ENCODE results near the gene MAS1L.

Gene MAS1L

DNA sequence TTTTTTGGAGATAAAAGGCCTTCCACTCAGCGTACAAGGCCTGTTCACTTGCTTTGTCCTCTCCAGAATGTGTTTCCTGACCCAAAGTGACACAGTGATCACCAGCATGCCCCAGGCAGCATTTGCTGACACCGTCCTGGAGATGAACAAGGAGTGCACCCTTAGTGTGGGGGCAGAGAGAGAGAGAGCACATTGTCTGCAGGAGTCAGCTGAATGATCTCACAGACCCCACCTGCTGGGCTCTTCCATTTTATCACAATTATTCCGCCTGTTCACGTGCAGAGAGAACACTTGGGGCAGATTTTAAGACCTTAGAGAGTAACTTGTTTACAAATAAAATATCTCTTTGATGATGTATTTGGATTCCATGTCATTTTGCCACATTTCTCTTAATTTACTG lies 22.4 kb upstream of the MAS1L start:
- peak; percentile 45 for DNase-seq

DNA sequence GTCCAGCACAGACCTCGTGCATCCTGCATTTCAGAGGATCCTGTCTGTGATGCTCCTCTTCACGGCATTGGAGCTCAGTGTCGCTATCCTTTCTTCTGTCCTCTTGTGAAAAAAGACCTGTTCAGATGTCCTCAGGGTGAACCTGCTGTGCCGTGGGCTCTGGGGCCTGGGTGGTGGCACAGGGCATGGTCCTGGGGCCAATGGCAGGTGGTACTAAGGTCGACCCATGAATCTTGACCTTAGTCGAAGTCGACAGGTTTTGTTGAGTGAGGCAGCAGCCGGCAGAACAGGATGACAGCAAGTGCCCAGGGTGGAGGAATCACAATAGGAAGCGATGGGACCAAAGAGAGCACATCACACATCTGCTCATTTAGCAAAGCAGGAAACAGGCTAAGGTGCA lies 22.0 kb upstream of the MAS1L start:
- no peak for DNase-seq

DNA sequence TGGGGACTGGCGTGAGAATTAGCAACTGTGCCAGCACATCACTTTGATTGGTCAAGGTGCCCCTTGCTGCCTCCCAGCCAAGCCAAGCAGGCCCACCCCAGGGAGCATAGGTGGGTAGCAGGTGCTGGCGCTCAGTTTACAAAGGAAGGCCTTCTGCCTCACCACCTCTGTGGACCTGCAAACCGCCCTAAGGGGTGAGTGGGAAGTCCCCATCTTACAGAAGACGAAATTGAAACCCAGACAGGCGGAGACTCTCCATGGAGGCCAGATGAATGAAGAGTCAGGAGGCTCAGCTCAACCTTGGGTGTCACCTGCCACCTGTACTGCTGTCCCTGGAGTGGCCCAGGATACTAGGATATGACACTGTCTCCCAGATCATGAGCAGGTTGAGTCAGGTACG lies 21.5 kb upstream of the MAS1L start:
- DNase-seq: no peak

DNA sequence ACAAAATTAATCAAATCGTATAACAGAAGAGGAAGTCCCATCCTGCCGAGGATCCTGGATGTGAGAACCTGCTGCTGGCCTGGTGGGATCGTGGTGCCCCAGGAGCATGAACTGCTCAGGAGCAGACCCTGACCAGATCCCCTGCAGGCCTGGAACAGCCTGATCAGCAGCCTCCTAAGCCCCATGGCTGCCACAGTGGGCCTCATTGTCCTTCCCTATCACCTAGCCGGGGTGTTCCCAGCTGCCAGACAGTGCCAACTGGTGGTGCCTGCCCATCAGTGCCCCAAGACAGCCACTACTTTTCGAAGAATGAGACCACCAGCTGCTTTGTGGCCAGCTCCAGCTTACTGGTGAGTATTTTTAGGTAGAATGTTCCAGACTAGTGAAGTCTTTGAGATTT lies 19.6 kb upstream of the MAS1L start:
- DNase-seq: no peak

DNA sequence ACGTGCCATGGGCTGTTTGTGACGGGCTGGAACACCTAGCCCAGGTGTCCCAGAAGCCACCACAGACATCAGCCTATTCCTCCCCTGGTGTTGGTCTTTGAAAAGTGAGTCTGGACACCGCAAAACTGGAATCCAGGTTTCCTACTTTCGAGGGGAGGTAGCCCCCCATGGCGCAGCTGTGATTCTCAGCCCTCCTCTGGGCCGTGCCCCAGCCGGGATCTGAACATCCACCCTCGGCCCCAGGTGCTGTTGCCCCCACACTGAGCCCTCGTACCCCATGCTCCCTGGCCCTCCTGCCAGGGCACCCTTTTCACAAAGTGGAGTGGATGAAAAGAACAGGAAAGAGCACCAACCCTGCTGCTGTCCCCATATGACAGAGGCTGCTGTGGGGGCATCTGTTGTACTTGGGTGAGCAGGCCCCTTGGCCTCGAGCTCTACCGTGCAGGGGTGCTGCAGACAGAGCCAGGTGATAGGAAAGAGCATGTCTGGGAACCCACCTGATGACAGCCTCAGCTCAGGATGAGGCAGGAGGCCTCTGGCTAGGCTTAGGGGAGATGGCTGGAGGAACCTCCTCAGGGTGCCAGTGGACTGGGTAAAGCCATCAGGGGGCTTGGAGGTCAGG lies 18.8 kb upstream of the MAS1L start:
- DNase-seq: no peak

DNA sequence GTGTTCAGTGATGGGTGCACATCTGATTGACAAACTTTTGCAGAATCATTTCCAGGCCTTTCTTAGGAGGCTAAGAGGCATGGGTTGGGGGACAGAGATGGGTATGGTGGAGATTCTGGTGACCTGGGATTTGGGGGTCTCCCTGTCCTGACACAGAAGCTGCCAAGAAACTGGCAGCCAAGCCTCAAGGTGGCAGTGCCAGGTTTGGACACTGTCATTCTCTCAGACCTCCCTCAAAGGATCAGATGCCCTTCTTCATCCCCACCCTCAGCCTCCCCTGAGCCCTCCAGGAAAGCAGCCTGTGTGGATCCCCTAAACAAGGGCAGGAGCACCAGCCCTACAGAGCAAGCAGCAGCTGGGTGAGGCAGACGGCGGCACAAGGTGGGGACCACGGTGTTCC lies 18.1 kb upstream of the MAS1L start:
- DNase-seq: no peak

DNA sequence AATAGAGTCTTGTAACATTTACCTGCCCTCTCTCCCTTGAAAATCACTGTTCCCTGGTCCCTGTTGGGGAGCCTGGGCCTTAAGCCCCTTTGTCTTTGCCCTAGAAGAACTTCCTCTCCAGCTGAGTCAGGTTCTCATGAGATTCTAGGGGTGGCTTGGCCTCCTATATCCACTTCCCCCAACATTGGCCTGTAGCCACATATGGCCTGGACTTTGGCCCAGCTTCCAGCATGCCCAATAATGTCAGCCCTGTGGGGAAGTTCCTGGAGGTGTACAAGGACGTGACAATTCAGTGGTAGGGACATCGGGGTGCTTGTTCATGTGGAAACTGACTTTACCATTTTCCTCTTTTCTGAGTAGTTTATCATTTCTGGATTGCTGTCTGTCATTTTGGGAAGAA lies 17.2 kb upstream of the MAS1L start:
- DNase-seq: no peak

DNA sequence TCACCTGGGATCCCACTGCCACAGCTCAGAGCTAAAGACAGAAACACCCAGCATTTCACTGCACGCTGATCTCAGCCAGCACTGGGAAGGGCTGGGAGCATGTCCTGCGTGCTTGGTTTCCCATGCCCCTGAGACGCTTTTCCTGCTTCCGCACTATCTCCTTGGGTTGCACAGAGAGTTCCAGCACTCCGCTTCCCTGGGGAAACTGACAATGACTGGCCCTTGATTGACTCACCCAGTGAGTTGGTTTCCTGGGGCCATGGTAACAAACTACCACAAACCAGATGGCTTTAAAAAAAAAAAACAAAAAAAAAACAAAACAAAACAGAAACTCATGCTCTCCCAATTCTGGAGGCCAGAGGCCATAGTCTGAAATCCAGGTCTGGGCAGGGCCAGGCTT lies 14.8 kb upstream of the MAS1L start:
- no peak for DNase-seq

DNA sequence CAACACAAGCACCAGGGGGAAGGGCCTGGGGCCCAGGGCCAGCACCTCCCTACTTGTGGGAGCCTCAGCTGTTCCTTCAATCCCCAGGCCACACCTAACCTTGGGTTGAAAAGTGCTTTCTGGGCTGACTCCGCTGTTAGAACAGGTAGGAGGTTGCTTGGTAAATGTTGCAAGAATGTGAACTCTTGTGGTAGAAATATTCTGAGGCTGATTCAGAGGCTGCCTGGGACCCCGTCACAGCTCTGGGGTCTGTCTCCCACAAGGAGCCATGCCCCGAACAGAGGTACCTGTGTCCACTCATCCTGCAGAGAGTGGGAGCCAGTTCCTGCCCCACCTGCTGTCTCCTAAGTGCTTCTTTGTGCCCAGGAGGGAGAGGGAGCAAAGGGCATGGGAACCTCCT lies 14.4 kb upstream of the MAS1L start:
- DNase-seq: no peak

DNA sequence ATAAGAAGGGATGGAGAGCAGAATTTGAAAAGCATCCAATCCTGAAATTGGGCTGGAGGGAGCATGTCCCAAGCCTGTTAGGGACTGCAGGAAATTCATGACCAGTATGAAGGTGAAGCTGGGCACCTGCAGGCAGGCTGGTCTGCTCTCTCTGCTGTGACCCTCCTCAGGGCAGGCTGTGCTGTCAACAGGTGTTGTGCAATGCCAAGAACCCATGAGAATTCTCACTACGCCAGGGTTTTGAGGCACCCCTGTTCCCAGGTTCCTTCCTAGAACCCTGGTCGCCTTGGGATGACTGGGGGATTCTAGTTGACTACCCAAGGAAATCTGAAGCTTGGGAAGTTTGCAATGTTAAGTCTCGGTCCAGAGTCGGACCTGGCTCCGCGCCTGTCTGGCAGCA lies 13.3 kb upstream of the MAS1L start:
- no peak for DNase-seq

DNA sequence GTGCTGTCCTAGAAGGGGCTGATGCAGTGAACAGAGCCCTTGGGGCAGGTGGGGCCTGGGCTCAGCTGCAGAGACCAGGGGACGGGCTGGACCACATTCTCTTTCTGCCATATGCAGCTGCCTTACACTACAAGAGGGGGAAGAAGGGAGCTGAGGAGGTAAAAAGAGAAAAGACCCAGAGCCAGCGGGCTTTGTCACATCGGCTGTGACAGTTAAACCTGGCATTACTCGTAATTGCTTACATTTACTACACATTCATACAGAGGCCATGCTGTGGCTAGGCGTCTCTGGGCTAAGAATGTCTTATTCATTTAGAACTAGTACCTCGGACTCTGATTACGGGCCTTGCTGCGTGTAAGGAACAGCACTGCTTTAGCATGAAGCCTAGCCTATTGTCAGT lies 12.8 kb upstream of the MAS1L start:
- no peak for DNase-seq

DNA sequence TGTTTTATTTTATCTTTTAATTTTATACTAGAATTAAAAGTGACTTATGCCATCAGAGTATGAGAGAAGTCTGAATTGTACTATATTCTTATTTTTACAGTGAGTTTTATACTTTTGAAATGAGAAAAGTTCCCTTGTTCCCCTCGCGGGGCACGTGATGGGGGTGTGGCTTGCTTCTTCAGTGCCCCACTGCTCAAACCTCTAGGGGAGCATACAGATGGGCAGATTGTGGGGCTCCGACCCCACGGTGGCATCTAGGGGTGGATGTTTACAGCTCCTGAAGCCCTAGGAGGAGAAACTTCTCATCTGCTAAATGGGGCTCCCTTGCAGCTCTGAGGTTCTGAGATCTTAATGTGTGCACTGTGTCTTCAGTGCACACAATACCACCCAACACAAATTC lies 11.9 kb upstream of the MAS1L start:
- no peak for DNase-seq

DNA sequence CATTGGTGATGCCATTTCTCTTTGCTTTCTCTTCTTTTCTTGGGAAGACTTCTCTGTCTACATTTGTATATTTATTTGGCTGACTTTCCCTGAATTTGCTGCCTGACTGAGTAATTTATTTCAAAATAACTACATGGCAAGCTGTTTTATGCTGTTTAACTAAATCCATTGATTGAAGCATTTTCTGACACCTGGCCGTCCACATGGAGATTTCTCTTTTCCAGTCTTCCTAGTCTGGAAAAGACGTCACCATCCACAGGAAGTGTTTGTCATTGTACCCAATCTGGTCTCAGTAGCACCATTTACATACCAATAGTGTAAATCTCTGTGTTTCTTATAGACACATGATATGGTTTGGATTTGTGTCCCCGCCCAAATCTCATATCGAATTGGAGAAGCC lies 9.2 kb upstream of the MAS1L start:
- no peak for DNase-seq

DNA sequence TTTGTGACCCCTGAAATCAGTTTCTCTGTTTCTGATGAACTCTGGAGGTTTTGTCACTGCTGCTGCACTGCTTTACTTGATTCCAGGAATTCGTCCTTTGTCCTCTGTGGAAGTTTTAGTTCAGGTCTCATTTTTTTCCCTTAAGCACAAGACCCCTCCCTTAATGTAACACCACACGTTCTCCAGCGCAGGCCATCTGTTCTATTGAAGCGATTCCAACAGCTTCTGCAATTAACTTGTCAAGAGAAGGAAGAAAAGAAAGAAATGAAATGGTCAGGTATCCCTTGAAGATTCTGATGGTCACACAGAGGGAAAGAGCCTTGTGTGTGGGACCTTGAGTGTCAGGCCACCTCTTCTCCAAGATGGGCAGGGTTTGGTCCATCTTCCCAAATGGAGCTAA lies 7.8 kb upstream of the MAS1L start:
- DNase-seq: no peak

DNA sequence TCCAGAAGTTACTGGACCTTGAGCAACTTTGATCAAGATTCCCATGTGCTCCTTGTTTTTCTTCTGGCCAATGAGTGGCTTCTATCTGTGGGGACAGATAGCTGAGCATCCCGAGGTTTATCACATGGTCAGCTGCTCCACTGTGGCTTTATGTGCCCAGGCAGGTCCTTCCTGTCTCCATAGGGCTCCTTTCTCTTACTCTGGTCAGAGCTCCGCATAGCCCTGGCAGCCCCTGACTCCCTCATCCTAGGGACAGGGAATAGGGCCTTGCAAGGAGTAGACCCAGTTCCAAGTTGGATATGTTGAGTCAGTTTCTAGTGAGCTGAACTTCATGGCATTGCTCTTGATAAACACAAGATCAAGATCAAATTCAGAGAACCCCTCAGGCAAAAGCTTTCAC lies 6.4 kb upstream of the MAS1L start:
- no peak for DNase-seq

DNA sequence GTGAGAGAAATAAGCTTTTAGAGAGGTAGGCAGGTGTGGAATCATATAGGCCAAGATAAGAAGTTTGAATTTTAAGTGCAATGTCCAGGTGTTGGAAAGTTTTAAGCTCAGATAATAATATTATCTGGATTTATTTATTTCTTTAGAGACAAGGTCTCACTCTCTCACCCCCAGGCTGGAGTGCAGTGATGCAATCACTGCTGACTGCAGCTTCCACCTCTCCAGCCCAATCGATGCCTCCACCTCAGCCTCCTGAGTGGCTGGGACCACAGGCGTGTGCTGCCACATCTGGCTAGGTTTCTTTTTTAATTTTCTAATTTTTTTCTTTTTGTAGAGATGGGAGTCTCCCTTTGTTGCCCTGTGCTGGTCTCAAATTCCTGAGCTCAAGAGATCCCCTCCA lies 5.5 kb upstream of the MAS1L start:
- no peak for DNase-seq

DNA sequence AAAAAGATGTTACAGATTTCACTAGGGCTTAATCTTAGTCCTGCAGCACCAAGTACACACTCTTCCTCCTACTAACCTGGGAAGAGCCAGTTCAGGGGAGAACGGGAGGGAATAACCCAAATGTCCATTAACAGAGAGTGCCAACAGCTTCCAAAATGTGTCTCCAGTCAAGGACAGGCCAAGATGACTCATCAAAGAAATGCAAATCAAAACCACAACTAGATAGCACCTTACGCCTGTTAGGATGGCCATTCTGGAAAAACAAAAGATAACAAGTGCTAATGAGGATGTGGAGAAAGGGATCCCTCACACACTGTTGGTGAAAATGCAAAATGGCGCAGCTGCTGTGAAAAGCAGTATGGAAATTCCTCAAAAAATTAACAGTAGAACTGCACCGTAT lies 3.8 kb upstream of the MAS1L start:
- no peak for DNase-seq

DNA sequence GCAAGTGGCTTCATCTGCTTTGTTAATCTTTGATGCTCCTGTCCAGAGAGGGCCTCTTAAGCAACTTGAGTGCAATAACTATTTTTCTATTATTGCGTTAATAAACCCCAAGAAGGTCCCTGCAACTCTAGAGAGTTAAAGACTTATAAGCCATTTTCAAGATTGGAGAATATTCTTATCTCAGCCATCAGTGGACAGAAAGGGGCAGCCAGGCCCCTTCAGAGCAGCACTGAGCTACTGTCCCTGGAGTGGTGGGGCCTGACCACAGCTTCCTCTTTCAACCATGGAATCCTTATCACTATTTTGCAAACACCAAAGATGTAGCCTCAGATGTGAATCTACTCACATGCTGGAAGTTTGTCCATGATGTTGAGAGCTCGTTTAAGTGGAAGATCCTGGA lies 2.8 kb upstream of the MAS1L start:
- peak; percentile 87 for DNase-seq

DNA sequence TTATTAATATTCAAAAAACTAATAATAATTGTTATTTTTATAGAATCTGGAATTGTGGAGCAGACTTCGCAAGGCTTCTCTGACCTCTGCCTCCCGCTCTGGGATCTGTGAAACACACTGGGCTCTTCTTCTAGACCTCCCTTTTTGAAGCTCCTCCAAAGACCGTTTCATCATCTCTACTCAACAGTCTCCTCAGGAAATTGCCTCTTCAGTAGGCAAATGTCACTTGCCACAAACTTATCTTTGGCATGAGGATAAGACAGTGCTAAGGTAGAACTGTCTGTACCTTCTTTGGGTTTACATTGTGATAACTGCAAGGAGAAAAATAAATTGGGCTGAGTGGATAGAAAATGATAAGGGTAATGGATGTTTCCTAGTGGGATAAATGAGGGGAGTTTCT lies 2.3 kb upstream of the MAS1L start:
- DNase-seq: peak; percentile 61

DNA sequence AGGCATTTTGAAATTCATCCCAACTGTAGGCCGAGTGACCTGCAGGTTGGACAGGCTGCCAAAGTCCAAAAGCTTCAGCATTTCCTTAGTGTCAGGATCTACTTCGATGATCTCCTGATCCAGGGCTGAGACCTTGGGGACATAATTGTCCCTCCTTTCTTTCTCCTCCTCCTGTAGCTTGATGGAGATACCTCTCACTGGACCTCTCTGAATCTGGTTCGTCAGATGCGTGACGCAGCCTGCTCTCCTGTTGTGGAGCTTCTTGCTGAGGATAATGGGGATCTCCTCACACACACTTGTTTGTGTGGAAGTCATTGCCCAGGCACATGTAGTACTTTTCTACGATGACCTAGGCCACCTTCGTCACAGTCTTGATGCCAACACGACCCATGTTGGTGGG lies 1.5 kb upstream of the MAS1L start:
- no peak for DNase-seq

DNA sequence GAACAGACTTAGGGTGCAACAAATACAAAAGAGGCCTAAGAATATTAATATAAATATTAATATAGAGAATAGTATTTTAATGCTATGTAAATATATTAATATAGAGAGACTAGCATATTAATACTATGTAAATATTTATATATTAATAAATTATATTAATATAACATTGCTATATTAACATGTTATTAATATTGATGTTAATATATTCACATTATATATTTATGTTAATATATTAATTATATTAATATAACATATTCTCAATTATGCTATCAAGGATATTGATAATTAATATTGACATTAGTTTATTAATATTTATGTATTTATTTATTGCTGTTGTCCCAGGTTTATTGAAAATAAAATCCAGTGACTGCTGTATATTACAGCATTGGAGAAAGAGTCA lies 1.1 kb upstream of the MAS1L start:
- DNase-seq: no peak

DNA sequence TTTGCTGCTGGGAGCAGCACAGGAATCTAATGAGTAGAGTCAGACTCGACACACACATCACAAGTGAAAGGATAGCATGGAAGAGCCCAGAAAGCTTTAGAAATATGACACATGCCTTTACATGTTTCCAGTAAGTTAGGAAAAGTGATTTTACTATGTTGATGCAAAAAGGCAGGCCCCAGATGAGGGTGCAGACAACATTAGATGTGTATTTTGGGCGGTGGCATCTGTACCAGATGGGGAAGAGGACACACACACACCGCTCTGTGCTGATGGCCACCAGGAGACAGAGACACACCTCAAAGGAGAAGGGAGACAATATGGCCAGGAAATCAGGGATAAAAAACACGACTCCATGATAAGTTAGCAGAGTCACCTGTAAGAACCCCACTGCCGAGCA lies 625 bp downstream of the MAS1L start:
- DNase-seq: no peak

DNA sequence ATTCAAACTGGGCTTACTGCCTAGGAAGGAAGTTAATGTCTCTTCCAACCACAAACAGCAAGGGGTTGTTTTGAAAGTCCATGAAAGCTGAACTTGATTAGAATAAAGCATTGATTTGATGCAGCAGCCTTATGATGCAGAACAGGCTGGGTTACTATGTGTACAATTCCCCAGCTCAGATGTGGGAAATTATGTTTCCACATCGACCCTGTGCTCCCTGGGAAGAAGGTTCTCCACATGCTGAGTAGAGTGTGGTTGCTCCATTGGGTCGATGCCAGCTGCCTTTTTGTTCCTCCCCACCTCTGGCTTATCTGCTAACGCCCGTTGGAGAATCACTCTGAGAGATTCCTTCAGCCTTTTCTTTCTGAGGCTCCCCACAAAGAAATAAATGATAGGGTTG lies 1.2 kb downstream of the MAS1L start:
- peak; percentile 48 for DNase-seq

DNA sequence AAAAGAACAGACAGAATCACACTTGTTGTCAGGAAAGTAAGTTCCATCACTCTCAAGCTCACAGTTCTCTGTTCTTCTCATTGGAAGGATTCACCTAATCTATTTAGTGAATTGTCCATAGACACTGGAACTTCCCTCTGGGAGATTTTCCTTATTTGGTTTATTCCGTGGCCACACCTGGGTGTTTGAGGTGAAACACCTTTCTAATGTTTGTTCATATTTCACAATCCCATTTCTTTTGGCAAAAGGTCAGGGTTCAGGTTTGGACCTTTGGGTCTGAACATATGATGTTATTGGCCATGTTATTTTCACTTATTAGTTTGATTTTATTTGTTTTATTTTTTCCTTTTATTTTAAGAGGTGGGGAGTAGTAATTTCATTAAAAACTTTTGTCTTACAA lies 4.0 kb downstream of the MAS1L start:
- no peak for DNase-seq

DNA sequence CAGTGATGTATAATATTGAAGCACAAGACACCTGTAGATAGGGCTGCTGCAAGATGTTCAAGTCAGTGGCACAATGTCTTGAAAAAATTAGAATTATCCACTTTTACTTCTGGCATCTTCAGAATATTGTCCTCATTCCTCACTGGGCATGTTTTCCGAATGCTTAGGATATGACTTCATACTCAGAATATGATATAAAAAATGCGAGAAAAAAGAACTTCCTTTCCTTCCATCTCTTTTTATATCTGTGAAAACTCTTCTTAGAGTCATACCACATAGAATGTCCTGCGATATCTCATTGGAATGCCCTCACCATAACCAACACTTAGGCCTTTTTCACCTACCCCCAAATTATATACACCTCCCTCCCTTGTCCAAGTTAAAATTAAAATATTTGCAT lies 4.6 kb downstream of the MAS1L start:
- no peak for DNase-seq

DNA sequence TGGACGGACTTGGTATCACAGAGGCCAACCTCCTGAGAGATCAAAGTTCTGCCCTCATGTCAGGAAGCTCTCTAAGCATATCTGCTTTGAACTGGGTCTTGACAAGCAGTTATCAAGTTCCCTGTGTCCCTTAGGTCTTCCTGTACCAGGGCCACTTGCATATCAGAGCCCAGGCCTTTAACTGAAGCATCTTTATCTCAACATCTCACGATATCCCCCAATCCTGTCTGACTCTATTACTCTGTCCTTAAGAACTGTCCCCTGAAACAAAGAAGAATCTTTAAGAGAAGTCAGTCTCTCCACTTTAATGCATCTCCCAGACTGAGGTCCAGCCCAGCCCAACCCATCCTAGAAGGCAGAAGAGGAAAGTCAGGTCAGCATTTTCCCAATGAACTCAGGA lies 8.2 kb downstream of the MAS1L start:
- DNase-seq: no peak

Data from hematopoietic multipotent progenitor cell treated with erythropoietin and hydrocortisone succinate and interleukin-3 and kit ligand, for 6 days (in vitro differentiated cells).